Transverse colon (tissue), 3 donors: ENCODE data around the gene AKR7A2.

Experiments
- CTCF ChIP-seq, 5 experiments: fragments of 200-600 bp in 3 of 5; fragments of 450-650 bp in 2 of 5; sonication (generic) in 3 of 5; IDR thresholded peaks; 1 replicate in 2 of 5; 2 replicates in 3 of 5; pipeline ENCODE4 v1.5.1; 2016 to 2017; ENCODE audit warnings: antibody characterized with exemption in 5 of 5, inconsistent platforms in 3 of 5, mild to moderate bottlenecking in 2 of 5, moderate library complexity in 1 of 5
- POLR2A ChIP-seq: fragments of 450-650 bp; IDR thresholded peaks from one replicate; pipeline ENCODE4 v1.6.1; 2016; ENCODE audit warnings: antibody characterized with exemption, mild to moderate bottlenecking, moderate library complexity

- TF ChIP-seq CTCF (IDR thresholded peaks at IDR 0.05), result no peak
- TF ChIP-seq POLR2A, result peak; percentile 1
Observed at GRCh38 chr1:19311503-19311930, 427 bp downstream of the AKR7A2 start.
